HG03095 (cell line): ENCODE results near the gene BRF1.

Experiments used
- ATAC-seq: cut with Tn5 transposase; IDR thresholded peaks from one replicate; pipeline ENCODE4 v1.9.1; 2021; ENCODE audit warnings: moderate library complexity; ENCODE audit not compliant: unreplicated experiment

Gene BRF1

DNA sequence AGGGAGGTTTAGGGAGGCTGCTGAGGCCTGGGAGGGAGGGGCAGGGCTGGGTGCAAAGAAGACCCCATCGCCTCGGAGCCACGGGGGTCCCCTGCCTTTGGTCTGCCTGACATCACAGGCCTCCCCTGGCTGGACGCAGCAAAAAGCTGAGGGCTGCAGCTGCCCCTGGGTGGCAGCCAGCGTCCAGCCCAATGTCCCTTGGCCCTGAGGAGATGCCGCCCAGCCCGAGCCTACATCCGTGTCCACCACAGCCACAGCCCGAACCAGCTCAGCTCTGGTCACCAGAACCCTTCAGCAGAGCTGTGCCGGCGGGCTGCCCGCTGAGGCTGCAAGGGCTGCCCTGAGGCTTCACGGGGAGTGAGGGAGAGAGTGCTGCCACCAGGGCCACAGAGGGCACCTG, 121.6 kb downstream of the BRF1 start:
- ATAC-seq: no peak

DNA sequence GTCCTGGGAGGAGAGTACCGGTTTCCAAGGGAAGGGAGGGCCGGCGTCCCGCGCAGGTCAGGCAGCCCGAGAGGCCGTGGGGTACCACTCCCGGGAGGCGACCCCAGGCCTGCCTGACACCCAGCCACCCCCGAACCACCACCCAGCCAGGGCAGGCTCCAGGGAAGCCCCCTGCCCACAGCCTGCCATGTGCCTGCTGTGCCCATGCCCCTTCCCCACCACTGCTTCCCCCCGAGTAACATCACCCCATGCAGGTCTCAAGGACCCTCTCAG, 122.0 kb downstream of the BRF1 start:
- no peak for ATAC-seq

DNA sequence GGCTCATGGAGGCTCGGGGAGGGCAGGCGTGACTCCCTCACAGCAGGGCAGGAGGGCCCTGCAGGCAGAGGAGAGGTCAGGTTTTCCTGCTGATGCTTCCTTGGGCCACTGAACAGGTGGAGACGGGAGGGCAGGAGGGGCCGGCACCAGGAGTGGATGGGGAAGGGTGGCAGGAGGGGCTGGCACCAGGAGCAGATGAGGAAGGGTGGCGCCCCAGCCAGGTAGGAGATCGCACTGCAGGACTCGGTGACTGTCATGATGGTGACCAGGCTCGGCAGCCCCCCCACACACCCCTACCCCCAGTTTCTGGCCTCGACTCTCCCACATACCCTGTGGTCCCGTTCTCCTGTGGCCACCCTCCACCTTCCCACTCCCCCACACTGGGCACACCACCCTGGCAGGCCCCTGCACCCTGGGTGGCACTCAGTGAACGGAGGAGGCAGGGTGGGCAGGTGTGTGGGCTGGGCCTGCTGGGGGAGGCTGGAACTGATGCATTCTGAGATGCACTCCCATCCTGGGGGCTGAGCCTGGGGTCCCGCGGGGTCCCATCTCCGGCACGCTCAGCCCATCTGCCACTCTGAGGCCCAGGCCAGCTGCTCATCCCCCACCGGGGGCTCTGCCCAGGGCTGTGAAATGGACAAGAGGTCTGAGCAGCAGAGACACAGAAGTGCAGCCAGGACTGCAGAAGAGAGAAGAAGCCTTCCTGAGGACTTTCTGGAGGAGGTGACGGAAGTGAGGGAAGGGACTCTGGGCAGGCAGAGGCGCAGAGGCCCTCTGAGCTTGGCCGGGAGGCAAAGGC, 122.5 kb downstream of the BRF1 start:
- ATAC-seq: no peak

GRCh38 chr14:105177082-105177481, 123.7 kb downstream of the BRF1 start:
- no peak for ATAC-seq

DNA sequence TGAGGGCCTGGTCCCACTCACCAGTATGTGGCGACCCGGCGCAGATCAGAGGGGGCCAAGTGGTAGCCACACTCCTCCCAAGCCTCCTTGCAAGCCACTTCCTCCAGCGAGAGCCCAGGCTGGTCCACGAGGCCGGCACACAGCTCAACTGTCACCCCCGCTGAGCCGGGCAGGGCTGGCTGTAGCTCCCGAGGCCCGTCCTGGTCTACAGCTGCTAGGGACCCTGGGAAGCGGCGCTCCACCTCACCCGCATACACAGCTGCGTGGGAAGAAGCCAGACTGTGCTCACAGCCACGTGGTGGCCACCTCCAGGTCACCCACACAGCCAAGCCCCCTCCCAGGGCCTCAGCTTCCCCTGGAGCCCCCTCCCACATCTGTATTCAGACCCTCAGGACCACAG, 124.3 kb downstream of the BRF1 start:
- ATAC-seq: no peak

- ATAC-seq: no peak
Observed at GRCh38 chr14:105173901-105174894, 126.6 kb downstream of the BRF1 start.

GRCh38 chr14:105173145-105173544, 127.7 kb downstream of the BRF1 start:
- ATAC-seq: no peak

DNA sequence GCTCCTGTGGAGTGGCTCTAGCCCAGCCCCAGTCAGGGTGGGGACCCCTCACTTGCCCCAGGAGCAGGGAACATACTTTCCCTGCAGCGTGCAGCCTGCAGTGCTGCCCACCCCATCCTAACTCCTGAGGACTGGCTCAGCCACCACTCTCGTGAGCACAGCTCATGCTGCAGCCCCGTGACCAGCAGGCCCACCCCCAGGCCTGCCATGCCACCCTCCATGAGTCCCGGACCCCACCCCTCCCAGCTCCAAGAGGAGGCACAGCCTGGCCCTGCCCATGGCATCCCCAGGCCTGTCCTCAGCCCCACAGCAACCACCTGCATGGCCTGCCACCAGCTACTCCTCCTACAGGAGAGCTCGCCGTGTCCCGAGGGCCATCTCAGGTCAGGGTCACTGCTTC, 128.3 kb downstream of the BRF1 start:
- ATAC-seq: no peak

GRCh38 chr14:105171004-105171673, 129.7 kb downstream of the BRF1 start:
- ATAC-seq: no peak

GRCh38 chr14:105169776-105170655, 130.8 kb downstream of the BRF1 start:
- ATAC-seq: no peak

GRCh38 chr14:105168979-105169507, 131.8 kb downstream of the BRF1 start:
- no peak for ATAC-seq

GRCh38 chr14:105168496-105168978, 132.3 kb downstream of the BRF1 start, which contains the start of gene JAG2:
Gene JAG2, minus strand, starts transcription at chr14:105168776. Its CDS starts 356 bp downstream, at chr14:105168420.
- no peak for ATAC-seq

GRCh38 chr14:105168093-105168420, 132.7 kb downstream of the BRF1 start:
- ATAC-seq: no peak

GRCh38 chr14:105167303-105168092, 133.3 kb downstream of the BRF1 start:
- ATAC-seq: no peak

- no peak for ATAC-seq
Observed at GRCh38 chr14:105166571-105167302, 134.1 kb downstream of the BRF1 start.

DNA sequence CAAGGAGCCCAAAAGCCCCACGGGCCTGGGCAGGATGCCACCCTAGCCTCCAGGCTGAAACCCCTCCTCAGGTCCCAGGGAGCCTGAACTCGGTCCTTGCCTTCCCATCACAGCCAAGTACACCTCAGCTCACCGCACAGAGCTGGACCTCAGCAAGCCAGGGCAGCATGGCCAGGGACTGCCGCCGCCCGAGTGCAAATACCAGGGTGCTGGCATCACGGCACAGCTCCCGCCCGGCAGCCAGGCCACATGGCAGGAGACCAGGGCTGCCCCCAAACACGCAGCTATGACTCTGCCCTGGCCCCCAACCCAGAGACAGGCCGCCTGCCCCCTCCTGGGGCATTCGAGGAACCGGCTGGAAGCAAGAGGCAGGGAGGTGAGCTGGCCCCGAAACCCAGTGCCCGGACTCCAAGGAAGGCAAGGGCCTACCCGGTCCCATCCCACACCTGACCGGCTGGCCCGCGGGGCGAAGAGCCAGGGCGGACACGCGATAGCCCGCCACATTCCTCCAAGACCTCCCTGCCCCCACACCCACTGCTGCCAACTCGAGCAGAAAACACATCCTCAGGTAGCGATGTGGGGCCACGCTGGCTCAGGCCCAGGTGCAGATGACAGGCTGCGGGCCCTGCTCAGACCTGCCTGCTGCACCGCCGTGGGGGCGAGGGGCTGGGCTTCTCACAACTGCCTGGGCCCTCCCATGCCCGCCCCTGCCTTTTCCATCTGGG, 134.9 kb downstream of the BRF1 start:
- no peak for ATAC-seq

GRCh38 chr14:105165134-105165704, 135.6 kb downstream of the BRF1 start:
- no peak for ATAC-seq
